ENCODE results near the gene CSPG4.
"Not testable (repeated sequence)": the region's sequence is repeated elsewhere in the genome, so short reads cannot be mapped to it uniquely, and the experiment has no call there.

CSPG4 gene

GRCh38 chr15:75639709-75640482 lies 72.8 kb downstream of the CSPG4 start, which contains the start of gene IMP3:
Gene IMP3 (minus strand): TSS chr15:75640224. CDS start chr15:75640168, 56 bp downstream.
- ATAC-seq = peak; percentile 98
- Mint-ChIP-seq H3K27me3 (no peaks in the 10 kb centered on the region), H3K4me1 (peaks cover 50% of the 10 kb centered on the region), H3K4me3 (peak within 1 kb of the TSS; percentile 94), H3K27ac (peak within 1 kb of the TSS; percentile 97), H3K36me3 (peaks cover 11% of the 10 kb centered on the region), H3K9me3 (no peaks in the 10 kb centered on the region)

GRCh38 chr15:75639191-75639708 lies 73.4 kb downstream of the CSPG4 start:
- Mint-ChIP-seq H3K27me3 (no peaks in the 10 kb centered on the region), H3K9me3 (no peaks in the 10 kb centered on the region), H3K4me1 (peaks cover 50% of the 10 kb centered on the region), H3K27ac (peak overlapping the region; percentile 97), H3K4me3 (peak overlapping the region; percentile 94), H3K36me3 (peaks cover 11% of the 10 kb centered on the region)
- ATAC-seq = no peak

GRCh38 chr15:75637245-75638009 lies 75.2 kb downstream of the CSPG4 start:
- peak overlapping the region; percentile 94 for H3K4me3 Mint-ChIP-seq
- peaks cover 11% of the 10 kb centered on the region for H3K36me3 Mint-ChIP-seq
- no peaks in the 10 kb centered on the region for H3K9me3 Mint-ChIP-seq
- H3K27me3 Mint-ChIP-seq = no peaks in the 10 kb centered on the region
- no peak for ATAC-seq
- peaks cover 50% of the 10 kb centered on the region for H3K4me1 Mint-ChIP-seq
- no peak overlapping the region for H3K27ac Mint-ChIP-seq

GRCh38 chr15:75636026-75636425 lies 76.6 kb downstream of the CSPG4 start:
- Mint-ChIP-seq H3K36me3 (peaks cover 11% of the 10 kb centered on the region), H3K9me3 (no peaks in the 10 kb centered on the region), H3K27ac (no peak overlapping the region), H3K4me3 (no peak overlapping the region), H3K27me3 (no peaks in the 10 kb centered on the region), H3K4me1 (peaks cover 40% of the 10 kb centered on the region)
- ATAC-seq = no peak

GRCh38 chr15:75633922-75634321 lies 78.7 kb downstream of the CSPG4 start:
- H3K4me1 Mint-ChIP-seq = peaks cover 29% of the 10 kb centered on the region
- H3K36me3 Mint-ChIP-seq = peaks cover 11% of the 10 kb centered on the region
- not testable (repeated sequence) for ATAC-seq, H3K27ac Mint-ChIP-seq, H3K27me3 Mint-ChIP-seq, H3K4me3 Mint-ChIP-seq, H3K9me3 Mint-ChIP-seq

GRCh38 chr15:75631935-75632334 lies 80.7 kb downstream of the CSPG4 start:
- no peak overlapping the region for H3K4me3 Mint-ChIP-seq
- ATAC-seq = no peak
- H3K27me3 Mint-ChIP-seq = no peaks in the 10 kb centered on the region
- H3K9me3 Mint-ChIP-seq = no peaks in the 10 kb centered on the region
- H3K27ac Mint-ChIP-seq = no peak overlapping the region
- peaks cover 9% of the 10 kb centered on the region for H3K4me1 Mint-ChIP-seq
- peaks cover 6% of the 10 kb centered on the region for H3K36me3 Mint-ChIP-seq

GRCh38 chr15:75625542-75626347 lies 86.9 kb downstream of the CSPG4 start, which contains the start of gene SNUPN:
Gene SNUPN (minus strand): TSS chr15:75625725. CDS start chr15:75621051, 4,674 bp downstream.
- Mint-ChIP-seq H3K27ac (peak within 1 kb of the TSS; percentile 96), H3K9me3 (no peaks in the 10 kb centered on the region), H3K4me3 (peak within 1 kb of the TSS; percentile 94), H3K36me3 (peaks cover 8% of the 10 kb centered on the region), H3K27me3 (no peaks in the 10 kb centered on the region), H3K4me1 (peaks cover 27% of the 10 kb centered on the region)
- peak; percentile 95 for ATAC-seq
